HG02588 (cell line): ENCODE data around the gene LRRC19.

ENCODE experiments used
- ATAC-seq: cut with Tn5 transposase; IDR thresholded peaks from one replicate; pipeline ENCODE4 v1.9.1; 2021; ENCODE audit warnings: mild to moderate bottlenecking, moderate library complexity; ENCODE audit not compliant: unreplicated experiment

LRRC19 gene, protein sequence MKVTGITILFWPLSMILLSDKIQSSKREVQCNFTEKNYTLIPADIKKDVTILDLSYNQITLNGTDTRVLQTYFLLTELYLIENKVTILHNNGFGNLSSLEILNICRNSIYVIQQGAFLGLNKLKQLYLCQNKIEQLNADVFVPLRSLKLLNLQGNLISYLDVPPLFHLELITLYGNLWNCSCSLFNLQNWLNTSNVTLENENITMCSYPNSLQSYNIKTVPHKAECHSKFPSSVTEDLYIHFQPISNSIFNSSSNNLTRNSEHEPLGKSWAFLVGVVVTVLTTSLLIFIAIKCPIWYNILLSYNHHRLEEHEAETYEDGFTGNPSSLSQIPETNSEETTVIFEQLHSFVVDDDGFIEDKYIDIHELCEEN

DNA sequence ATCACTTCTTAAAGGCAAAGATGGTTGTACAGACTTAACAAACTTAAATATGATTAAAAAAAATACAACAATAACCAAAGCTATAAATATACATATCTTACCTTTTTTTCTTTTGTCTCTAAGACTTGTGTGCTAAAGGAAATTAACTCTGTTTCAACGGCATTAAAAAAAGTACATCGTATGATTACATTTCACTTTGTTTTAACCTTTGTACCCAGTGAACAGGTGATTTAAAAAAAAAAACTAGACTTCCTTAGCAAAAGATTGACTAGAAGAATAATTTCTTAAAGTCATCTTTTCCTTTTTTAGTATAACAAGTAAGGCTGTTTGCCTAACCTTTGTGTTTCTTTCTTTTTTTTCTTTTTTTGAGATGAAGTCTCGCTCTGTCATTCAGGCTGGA is at the start of gene LRRC19:
LRRC19 (minus strand) TSS at position 182 of the 400 bp plus-strand sequence. CDS start 5,978 bp downstream, outside the sequence.
- ATAC-seq = no peak

DNA sequence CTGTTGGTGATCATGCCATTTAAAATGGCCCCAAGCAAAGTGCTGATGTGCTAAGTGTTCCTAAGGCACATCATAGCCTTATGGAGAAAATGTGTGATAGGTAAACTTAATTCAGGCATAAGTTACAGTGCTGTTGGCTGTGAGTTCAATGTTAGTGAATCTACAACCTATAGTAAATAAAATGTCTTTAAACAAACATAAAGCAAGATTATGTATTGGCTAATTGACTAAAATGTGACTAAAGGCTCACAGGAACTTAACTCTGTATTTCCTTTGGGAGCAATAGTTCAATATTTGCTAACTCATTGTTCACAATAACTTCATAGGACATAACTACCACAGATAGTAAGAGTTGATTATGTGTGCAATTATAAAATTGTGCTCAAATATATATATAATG is 49.4 kb upstream of the LRRC19 start:
- ATAC-seq = no peak

DNA sequence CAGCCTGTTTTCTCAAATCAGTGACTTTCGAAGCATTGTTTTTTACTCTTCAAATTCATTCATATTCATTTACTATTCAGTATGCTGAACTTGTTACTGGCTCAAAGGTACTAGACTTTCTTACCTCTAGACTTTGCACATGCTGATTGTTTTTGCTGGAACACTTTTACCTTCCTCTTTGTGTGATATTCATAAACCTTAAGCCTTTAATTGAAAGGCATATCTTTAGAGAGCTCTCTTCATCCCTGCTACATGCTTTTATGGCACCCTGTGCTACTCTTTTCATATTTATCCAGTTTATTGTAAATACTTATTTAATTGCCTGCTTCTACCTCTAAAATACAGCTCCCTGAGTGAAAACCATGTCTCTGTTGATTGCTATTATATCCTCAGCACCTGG is 48.7 kb upstream of the LRRC19 start:
- ATAC-seq = no peak

DNA sequence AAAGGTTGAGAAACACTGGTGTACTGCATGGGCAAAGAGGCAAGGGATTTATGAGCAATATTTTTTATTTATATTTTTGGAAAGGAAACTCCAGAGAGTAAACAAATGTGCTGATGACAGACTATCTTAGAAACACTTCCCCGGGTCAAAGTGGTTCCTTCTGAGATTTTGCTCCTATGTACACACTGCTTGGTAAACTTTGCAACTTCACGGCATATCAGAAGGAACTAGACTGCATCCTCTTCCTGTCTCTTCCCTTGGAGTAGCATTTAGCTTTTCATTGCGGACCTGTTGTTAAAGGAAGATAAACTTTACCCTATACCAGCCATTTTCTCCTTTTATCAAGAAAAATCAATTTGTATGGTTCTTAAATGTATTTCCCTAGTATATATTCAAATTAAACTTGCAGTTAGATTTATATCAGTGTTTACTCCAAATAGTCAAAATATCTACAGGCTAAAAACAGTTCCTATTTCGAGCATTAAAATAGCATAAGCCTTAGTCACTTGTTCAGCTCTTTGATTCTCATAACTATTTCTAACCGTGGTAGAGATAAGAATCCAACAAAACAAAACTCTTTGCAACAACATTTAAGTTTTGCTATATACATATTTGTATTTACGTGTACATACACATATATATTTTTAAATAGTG is 48.0 kb upstream of the LRRC19 start:
- no peak for ATAC-seq

DNA sequence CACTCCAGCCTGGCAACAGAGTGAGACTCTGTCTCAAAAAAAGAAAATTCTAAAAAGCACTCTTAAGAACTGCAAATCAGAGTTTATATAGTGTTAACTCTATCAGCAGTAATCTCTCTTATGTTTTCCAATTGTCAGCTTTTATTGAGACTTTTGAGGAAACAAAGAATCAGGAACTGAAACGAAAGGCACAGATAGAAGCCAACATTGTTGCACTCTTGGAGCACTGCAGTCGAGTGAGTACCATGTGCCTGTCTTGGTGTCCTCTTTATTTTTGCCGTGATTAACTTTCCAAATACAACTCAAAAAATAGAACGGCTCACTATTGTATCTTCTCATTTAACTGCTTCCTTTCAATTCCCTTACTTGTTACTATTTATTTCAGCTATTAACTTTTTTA is 41.7 kb upstream of the LRRC19 start:
- ATAC-seq = no peak

DNA sequence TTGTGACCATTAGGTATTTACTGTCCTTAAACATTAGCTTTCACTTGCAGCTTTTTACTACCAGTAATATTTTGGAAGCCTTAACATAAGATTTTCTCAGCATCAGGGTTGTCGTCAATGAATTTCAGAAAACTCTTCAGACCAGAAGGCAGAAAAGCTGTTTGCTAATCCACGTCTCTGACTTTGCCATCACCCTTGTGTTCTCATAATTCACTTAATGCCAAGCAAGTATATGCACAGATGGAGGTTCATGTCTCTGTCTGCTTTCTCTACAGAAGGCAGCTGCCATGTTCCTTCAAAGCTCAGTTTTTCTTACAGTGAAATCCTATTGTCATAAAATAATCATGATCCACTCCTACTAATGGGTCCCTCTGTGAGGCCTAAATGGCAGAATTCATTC is 37.7 kb upstream of the LRRC19 start:
- no peak for ATAC-seq

DNA sequence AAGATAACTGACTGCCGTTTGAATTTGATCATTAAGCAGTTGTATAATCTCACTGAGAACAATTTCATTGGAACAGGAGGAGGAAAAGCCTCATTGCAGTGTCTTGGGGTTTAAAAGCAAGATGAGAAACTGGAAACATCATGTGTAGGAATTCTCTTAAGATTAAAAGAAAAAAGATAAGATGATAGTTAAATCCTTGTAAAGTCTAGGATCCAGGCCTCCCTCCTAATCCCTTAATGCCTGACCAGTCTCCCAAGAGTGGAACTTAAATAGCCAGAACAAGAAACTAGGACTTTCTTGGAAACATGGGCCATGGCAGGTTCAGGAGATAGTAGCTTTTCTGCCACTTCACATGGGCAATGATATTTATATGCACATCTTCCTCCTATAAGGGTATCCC is 37.0 kb upstream of the LRRC19 start:
- ATAC-seq = no peak

DNA sequence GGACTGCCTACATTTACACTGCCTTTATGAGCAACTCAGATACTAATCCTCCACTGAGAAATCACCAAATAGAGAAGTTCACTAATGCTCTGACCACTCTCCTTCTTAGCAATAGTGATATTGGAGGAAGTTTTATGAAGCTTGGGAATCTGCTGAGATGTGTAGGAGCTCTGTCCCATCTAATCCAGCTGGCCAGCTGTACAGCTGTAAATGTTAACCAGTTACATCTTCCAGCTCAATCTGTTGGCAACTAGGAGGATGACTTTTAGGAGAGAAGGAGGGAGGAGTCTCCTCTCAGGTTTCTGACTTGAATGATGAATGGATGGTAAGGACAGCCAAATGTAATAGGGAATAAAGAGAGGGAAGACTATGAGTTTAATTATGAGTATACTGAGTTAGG is 36.3 kb upstream of the LRRC19 start:
- no peak for ATAC-seq

DNA sequence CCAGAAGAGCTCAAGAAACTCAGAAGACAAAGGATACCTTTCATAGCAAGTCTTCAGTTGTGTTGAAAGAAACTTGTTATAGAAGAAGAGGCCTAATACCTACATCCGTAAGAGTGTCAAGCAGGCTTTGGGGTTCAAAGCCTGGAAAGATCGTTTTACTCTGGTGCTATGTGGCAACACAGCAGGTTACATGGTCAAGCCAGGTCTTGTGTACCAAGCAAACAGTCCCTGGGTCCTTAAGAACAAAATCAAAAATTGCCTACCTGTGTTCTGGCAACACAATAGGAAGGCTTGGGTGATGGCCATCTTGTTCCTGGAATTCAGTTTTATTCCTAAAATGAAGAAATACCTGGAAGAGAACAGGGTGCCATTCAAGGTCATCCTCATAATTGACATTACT is 32.0 kb upstream of the LRRC19 start:
- ATAC-seq = no peak

DNA sequence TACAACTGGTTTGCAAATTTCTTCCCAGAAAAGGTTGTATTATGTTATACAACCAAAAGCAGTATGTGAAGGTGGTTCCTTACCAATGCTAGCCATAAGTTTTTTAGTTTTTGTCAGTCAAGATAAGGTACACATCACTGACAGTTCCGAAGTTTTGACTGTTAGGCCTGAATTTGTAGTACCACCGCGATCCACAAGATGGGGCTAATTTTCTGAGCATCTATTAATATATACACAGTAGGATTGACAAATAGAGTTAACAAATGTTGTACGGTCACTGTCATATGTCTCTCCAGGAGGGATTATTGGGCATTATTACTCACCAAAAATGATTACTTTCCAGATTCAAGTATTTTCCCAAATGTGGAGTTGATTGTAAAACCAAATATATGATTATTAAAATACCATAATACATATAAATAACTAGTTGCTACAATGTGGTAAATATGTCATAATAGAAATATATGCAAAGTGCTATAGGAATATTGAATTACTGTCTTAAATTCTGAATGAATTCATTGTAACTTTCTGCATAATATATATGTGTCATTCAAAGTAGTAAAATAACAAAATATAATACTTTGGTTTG is 28.4 kb upstream of the LRRC19 start:
- ATAC-seq = peak; percentile 75

DNA sequence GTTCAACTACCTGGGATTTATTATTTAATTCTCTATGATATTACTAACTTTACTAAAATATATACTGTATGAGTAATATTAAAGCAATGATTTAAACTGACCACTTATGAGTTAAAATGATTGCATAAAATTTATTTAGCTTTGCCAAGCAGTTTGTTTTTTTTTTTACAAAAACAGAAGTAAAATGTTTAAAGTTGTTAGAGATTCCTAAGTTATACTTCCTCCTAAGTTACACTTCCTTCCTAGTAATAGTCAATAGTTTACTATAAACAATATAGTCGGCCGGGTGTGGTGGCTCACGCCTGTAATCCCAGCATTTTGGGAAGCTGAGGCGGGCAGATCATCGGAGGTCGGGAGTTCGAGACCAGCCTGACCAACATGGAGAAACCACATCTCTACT is 23.7 kb upstream of the LRRC19 start:
- no peak for ATAC-seq

DNA sequence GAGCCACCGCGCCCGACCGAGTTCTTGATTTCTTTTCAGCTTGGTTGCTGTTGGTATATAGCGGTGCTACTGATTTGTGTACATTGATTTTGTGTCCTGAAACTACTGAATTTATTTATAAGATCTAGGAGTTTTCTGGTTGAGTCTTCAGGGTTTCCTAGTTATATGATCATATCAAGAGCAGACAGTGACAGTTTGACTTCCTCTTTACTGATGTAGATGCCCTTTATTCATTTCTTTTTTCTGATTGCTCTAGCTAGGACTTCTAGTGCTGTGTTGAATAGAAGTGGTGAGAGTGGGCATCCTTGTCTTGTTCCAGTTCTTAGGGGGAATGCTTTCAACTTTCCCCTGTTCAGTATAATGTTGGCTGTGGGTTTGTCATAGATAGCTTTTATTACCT is 17.4 kb upstream of the LRRC19 start:
- no peak for ATAC-seq

DNA sequence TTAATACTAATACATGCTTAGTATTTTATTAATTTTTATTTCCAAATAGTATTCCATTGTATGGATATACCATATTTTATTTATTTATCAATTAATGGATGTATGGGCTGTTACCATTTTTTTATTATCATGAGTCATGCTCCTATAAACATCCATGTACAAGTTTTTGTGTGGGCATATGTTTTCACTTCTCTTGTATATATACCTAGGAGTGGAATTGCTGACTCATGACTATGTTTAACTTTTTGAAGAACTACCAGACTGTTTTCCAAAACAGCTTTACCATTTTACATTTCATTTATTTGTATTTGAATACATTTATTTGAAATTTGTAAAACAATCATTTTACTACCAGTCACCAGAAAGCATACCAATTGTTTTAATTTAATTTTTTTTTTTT is 14.1 kb upstream of the LRRC19 start:
- ATAC-seq = no peak

DNA sequence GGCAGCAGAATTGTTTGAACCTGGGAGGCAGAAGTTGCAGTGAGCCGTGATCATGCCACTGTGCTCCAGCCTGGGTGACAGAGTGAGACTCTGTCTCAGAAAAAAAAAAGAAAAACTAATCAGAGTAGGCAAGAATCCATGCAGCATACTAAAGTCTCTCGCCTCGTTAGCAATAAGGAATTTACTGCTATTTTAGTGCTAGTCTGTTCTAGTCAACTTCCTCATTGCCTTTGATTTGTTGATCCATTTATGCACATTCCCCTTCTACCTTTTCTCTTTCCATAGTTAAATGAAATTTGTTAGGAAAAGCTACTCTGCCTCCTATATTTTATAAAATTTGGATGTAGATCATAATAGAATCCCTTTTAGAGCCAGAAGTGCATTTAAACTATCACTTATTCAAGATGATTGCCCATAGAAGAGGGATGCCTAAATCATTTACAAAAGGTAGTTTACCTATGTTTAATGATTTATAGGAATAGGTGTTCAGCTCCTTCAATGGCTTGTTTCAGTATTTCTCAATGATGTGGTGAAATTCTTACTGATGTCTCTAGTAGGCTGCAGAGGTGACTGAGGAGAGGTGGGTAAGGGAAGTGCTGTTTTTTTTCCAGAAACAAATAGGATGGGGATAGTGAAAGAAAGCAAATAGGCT is 1.9 kb downstream of the LRRC19 start:
- no peak for ATAC-seq

DNA sequence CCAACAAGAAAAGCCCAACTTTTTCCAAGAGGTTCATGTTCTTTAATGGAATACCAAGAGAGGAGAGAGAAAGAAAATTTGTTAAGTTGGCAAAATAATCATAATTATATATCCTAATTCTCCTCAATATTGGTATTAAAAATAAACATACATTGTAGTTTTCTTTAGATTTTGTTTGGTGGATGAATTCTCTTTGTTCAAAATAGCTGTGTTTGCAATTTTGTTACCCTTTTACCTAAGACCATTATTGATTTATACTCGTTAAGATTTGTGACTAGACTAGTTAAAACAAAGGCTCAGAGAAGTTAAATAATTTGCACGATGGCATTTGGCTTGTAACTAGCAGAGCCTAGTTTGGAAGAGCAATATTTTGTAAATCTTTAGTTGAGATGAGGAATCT is 9.7 kb downstream of the LRRC19 start:
- no peak for ATAC-seq

DNA sequence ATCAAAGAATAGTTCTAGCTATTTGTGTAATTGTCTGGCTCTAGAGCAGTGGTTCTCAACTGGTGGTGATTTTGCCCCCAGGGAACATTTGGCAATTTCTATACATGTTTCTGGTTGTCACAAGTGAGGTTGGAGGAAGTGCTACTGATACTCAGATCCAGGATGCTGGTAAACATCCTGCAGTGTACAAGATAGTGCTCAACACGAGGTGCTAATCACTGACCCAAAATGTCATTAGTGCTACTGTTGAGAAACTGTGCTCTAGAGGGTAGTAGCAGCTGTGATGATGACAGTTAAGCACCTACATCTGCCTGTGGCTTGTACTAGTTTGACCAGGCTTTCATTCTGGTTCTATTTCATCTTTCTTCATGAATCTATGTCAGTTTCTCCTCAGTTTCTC is 22.1 kb downstream of the LRRC19 start:
- no peak for ATAC-seq

DNA sequence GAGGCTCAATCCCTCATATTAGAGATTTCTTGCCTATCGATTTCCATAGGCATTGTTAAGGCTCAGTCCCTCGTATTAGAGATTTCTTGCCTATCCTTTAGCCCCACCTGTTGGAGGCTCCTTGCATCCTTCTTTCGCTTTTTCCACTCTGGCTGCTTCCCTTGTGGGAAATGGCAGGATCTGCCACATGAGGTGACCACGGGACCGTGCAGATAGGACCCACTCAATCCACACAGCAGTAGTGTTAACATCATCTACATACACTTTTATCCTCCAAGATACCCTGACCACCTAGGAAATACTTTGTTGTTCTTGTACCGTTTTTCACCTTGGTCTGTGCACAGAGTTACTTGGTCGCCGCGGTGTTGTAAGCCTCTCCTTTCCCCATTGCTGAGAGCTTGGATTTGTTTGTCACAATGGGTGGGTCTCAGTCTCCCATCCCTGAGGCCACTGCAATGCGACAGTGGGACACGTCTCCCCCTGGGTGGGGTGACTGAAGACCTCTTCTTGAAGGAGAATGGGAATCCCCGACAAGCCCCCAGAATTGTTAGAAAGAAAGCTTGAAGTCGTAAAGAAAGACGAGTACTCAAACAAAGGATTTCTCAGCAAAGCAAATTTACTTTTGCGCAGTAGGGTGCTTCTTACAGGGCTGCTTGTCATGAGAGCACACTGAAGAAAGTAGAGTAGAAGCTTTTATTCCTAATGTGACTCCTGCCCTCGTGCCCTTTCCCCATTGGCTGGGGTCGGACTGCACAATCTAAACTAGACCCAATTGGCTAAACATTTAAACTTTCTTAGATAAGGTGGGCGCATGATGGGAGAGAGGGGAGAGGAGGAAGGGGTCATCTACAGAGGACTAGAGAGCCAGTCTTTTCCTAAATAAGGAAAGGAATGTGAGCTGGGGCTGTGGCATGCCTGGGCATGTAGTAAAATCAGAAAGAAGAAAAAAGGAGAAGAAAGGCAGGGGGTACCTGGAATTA is 29.5 kb downstream of the LRRC19 start:
- ATAC-seq = no peak

DNA sequence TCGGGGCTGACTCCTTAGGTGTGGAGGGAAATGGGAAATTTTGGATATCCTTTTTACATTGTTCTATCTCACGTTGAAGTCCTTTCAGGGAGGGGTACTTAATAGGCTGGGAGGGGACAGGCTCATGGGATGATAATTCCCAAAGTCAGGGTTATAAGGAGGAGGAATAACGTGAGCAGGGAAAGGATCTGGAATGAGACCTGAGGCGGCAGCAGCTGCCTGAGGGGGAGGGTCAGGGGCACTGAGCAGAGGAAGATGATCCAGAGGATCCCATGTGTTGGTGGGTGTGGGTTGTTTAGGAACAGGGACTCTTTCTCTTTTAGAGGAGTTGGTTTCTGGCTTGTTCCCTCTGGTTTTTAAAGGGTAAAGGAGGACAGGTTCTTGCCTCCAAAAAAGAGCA is 30.5 kb downstream of the LRRC19 start:
- ATAC-seq = no peak

DNA sequence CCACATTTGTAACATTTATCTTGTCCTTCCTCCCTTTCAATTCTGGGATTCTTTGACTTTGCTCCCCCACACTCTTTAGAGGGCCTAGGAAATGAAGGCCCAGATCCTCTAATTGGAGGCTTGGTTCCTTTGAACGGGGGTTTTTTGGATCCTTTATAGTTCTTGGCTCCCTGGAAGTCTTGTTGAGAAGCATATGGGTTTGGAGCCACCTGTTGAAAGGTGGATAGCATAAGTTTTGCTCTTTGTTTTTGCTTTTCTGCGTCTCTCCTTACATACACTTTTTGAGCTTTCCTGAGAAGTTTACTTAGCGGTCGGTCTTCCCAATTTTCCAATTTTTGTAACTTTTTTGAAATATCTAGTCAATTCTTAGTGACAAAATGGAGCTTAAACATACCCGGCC is 31.5 kb downstream of the LRRC19 start:
- no peak for ATAC-seq

DNA sequence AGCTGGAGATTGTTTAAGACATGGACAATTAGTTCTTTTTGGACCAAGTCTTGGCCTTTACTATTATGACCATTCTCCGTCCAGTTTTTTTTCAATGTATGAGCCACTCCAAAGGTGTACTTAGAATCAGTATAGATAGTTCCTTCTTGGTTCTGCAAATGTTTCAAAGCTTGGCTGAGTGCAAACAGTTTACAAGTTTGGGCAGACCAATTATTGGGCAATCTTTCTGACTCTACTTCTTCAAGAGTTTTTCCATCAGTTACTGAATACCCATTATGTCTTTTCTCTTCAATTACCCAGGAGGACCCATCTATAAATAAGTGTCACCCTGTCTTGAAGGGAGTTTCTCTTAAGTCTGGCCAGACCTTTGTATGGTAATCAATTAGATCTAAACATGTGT is 33.8 kb downstream of the LRRC19 start:
- ATAC-seq = no peak

DNA sequence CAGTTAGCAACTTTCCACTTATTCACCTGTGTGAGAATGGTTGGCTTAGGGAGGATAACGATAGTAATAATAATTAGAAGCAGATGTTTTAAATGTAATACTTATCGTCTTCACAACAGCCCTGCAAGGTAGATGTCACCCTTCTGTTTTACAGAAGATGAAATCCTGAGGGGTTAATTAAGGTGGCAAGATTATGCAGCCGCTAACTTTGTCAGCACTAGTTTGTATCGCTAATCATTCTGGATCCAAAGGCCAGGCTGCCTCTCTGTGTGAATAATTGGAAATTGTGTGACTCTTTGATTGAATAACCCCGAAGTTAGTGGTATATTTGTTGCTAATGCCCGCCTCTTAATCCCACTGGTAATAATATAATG is 48.6 kb downstream of the LRRC19 start:
- no peak for ATAC-seq
